GM19438 (cell line): ENCODE measurements around the gene SMIM36.
"Not testable (repeated sequence)": the region's sequence is repeated elsewhere in the genome, so short reads cannot be mapped to it uniquely, and the experiment has no call there.

Experiments used
- ATAC-seq: cut with Tn5 transposase; IDR thresholded peaks from one replicate; pipeline ENCODE4 v1.9.1; 2021; ENCODE audit warnings: low read depth; ENCODE audit not compliant: unreplicated experiment

SMIM36 gene

DNA sequence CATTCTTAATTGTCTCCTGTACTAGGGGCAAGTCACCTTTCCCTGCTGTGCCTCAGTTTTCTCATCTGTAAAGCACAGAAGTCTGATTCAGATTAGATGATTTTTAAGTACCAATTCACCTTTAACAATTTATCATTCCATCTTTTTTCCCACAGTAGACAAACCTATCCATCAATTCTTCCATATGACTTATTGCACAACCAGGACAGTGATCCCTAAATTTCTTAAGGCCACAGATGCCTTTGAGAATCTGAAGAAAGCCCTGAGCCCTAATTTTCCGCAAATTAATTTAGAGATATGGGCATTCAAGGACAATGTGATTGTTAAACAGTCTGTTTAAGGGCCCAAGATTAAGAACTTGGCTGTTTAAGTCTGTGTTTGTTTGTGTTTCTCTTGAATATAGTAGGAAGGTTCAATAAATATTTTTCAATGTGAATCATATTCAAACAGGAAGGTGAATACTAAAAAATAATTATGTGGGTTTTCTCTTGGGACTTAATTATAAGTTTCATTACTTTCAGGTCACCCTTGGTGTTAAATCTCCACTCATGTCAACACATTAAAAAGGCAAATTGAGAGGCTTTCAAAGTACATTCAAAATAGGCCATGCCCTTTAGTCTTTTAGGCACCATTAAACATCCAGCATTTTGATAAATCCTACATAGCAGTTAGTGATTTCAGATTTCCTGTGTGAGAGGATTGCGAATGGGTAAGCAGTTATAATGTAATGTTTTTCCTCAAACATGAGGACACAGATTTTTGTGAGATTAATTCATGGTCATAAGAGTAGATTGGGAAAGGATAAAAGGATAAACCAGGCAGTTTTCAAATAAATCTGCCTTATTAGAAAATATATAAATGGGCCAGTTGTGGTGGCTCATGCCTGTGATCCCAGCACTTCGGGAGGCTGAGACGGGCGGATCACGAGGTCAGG lies 54.7 kb downstream of the SMIM36 start:
- no peak for ATAC-seq

DNA sequence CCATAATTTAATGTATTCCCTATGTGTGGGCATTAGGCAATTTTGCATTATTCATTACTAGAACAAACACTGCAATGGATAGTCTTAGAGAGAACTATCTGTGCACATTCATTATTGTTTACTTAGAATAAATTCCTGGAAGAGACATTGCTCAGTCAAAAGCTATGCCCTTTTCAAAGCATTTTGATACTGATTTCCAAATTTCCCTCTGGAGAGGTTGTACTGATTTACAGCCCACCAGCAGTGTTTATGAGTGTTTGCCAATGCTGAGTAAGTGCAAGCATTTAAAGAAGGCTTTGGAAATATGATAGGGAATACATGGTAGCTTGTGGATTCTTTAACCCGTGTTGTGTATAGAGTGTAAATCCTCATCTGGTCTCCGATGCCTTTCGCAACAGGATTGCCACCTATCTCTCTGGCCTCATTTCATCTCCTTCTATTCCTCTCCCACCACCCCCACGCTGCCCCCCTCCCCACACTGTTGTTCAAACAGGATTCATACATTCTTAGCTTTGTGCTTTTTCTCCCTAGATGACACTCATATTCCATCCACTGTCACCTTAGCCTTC lies 56.3 kb downstream of the SMIM36 start:
- ATAC-seq: no peak

DNA sequence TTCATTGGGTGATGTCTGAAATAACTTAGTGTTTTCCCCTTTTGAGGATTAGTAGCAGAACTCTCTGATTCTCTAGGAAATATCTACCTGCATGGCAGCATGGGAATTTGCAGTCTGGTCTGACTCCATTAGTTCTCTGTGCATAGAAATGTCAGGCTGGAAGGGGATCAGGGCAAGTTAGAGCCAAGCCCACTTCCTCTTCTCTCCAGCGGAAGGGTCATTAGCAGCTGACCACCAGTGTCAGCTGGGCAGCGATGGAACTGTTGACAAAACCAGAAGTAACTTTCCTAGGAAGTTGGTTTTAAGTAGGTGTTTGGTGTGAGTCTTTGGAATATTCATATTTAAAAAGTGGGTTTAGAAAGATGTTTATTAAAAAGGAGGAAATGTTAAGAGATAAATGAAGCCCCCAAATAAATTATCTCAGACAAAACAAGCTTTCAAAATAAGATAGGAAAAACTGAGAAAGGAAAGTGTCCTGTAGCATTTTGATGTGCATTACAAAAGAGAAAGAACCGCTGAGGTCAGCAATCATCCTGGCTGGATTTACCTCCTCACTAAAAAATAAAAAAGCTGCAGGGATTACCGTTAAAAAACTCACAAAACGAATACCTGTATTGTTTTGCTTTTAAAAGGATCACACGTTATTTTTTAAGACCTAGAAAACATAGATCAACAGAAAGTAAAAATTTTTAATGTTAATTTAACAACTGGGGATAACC lies 57.3 kb downstream of the SMIM36 start:
- ATAC-seq: no peak

DNA sequence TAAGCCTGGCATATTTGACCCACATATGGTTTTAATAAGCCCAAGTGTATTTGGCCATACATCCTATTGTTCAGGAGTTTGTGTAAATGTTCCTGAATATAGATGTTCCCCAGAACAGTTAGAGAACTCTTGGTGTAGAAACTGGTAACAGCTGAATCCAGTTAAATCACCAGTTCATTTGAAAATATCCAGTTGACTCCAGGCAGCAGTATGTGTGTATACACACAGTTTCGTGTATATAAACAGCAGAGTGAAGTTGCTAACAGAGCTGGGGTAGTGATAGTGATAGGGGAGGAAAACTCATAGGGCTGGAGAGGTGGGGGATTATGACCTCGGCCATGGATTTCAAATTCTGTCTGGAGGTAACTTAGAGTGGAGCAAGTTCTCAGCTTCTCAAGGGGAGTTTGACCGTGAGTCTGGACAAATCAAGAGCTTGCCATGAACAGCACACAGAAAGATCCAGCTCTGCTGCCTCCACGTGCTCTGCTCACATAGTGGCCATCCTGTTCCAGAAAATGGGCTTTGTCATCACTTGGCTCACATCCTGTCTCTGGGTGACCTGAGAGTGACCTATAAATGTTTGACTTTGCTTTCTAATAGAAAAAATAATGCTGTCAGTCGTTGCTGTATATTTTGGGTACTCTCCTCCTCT lies 59.0 kb downstream of the SMIM36 start:
- peak; percentile 76 for ATAC-seq

DNA sequence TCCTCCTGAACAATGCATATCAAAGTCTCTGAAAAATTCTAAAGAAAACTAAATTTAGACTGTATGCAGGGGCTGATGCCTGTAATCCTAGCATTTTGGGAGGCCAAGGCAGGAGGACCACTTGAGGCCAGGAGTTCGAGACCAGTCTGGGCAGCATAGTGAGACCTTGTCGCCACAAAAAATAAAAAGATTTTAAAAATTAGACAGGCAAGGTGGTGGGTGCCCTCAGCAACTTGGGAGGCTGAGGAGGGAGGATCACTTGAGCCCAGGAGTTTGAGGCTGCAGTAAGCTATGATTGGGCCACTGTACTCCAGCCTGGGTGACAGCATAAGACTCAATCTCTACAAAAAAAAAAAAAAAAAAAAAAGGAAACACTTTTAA lies 59.5 kb downstream of the SMIM36 start:
- no peak for ATAC-seq

DNA sequence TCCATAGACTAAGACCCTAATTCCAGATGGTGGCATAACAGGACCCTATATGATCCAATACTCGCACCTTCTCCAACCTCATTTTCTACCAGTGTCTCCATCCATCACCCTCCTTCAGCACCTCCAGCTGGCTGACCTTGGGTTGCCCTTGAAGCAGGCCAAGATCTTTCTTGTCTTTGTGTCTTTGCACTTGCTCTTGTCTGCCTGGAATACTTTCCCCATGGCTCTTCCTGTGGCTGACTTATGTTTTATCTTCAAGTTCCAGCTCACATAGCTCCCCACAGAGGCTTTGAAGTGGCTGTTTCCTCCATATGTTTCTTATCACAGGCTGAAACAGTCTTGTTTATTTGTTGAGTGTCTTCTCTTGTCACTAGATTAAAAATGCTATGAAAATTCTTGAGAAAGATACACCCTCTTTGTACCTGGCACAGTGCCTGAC lies 60.0 kb downstream of the SMIM36 start:
- ATAC-seq: no peak

DNA sequence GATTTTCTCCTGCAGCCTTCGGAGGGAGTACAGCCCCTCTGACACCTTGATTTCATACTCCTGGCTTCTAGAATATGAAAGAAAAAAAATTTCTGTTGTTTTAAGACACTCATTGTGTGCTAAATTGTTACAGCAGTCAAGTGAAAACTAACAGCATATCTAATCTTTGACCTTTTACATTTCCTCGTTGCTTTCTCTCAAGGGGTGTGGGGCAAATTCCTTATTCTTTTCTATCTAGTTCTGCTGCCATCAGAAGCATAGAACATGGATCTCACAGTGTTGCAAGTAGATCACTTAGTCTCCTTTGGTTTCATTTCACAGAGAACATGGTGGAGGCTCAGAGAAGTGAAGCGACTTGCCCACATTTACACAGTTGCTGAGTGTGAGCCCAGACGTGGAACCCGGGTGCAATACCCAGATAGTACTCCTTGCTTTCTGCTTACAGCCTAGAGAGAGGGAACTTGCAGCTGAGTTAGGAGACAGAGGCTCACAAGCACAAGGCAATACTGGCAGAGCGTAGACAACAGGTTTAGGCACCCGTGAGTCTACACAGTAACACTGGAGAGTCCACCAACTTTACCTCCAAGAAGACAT lies 60.9 kb downstream of the SMIM36 start:
- ATAC-seq: no peak

DNA sequence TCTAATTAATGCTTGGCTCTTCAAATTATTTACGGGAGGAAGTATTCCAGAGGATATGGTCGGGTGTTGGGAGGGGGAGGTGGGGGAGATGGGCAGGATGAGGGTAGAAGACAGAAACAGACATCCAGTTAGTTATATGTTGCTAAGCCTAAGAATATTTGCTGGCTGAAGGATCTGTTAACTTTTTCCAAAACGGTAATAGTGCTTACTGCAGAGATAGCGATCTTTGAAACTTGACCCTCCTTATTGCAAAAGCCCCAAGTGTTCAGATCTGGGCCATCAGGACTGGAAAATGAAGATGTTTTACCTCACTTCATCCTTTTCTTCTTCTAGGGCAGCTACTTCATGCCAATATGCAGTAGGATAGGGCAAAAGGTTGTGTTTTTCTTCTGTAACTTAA lies 62.6 kb downstream of the SMIM36 start:
- no peak for ATAC-seq

DNA sequence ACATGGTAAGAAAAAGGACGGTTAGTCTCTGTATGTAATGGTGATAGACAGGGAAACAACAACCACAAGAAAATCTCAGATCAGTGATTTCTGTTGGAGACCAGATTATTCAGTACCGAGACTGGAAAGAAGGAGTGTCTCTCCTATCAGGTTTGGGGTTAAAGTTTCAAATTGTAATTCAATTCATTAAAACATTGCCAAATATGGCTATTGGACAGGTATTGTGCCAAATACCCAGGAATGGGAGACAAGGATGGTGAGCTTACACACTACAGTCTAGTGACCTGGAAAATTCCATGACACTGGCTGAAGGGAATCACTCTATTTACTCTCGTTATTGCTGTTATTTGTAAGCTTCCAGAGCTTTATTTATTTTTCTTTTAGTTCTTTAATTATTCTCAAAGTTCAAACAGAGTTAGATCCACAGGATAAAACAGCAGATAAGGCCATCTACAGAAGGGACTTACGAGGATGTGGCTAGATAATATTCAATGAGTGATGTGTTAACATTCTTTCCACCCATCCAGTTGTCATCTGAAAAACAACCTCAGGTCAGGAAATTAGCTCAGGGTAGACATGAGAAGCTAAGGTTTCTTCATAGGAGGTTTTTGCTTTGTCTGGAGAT lies 64.6 kb downstream of the SMIM36 start:
- no peak for ATAC-seq

DNA sequence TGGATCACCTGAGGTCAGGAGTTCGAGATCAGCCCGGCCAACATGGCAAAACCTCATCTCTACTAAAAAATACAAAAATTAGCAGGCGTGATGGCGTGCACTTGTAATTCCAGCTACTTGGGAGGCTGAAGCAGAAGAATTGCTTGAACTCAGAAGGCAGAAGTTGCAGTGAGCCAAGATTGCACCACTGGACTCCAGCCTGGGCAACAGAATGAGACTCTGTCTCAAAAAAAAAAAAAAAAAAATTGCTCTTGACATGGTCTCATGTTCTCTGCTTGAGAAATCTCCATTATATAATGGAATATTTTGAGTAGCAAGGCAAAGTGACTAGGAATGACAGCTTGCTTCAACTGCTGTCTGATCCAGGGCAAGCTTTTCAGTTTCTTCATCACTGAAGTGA lies 65.2 kb downstream of the SMIM36 start:
- ATAC-seq: not testable (repeated sequence)

DNA sequence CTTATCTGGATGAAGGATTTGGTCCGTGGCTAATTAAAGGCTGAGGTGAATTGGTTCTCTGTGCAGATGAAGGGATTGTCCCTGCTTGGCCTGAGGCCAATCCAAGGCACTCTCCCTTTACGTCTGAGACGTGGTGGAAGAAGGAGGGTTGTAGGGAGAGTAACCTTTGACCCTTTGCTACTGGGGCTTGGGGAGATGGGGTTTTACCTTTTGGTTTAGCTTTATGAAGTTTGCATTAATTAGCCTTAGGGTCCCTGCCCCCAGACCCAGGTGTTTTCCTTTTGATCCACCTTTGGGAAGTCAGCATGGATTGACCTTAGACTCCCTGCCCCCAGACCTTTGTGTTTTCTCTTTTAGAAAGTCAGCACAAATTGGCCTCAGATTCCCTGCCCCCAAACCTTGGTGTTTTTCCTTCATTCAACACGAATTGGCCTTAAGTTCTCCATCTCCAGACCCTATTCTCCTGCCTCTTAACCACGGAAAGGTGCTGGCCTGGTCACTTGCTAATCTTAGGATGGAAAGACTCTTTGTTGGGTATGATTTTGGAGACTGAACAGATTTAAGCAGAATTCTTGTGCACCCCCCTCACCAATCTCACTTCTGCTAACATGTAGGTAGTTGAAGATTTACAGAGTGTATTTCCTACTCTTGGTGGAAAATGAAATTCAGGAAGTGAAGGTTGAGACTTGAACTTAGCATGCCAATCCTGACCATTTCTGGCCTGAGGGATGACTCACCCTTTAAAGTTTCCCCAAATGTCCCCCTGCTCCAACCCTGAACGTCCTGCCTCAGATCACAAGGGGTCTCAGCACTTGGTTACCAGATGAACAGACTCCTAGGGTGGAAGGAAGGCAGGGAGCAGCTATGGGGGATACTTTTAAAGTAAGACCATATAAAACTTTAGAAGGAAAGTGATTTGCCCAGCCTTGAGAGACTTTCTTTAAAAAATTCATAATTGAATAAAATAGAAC lies 66.5 kb downstream of the SMIM36 start:
- peak; percentile 80 for ATAC-seq

DNA sequence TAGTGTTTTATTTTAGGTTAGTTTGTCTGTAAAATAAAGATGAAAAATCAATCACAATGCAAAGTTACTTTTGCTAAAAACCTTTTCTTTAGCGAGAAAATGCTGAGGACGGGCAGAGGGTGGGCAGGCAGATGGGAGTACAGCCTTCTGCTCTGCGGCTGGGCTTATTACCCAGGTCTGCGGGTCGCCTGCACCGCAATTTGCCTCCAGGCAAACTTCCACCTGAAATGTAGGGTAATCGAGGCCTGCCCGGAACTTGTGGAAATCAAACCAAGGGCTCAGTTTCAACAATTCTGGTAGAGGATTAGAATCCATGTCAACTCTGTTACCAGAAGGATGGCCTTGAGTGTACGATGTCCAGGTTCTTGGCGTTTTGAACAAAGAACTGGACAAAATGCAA lies 67.3 kb downstream of the SMIM36 start:
- ATAC-seq: no peak

DNA sequence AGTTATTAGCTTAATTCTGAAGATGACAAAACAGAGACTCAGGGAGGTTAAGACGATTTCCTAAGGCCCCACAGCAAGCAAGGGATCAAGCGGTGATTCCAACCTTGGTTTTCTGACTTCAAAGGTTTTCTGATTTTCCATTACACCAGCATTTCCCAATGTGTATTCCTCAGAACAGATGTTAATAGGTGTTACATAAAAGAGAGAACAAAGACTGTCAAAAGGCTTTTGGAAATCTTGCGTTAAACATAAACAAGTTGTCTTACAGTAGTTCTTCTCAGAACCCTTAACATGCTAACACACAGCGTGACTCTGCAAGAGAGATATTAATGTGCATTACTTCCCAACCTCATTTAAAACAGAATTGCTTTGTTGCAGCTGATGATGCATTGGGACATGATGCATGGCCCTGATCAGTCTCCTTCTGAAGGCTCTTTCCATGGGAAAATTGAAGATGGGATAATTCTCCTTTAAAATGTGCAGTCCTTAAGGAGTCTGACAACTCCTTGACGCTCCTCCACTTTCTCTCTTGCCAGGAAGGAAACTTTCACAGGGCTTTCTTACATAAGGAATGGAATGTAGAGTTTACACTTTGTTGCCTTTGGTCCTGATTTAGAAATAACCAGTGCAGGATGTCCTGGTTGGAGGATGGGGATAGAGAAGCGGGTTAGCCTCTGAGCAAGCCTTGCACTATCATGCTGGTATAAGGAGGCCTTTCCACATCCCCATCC lies 68.1 kb downstream of the SMIM36 start:
- no peak for ATAC-seq

DNA sequence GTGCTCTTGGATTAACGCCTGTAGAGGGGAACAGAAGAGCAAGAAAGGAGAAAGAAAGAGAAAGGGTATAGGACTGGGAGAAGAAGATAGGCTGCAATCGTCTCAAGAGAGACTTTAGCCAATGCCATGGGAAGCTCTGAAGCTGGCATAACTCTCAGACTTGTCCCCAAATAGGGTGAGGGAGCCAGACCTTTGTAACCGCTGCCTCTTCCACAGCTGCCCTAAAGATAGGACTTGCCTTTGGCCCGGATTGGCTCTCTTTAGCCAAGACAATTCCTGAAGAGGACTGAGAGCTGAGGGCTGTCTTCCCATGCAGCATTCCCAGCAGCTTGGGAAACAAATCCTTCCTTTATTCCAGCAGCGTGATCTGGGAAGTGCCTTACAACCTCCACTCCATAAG lies 68.8 kb downstream of the SMIM36 start:
- no peak for ATAC-seq

DNA sequence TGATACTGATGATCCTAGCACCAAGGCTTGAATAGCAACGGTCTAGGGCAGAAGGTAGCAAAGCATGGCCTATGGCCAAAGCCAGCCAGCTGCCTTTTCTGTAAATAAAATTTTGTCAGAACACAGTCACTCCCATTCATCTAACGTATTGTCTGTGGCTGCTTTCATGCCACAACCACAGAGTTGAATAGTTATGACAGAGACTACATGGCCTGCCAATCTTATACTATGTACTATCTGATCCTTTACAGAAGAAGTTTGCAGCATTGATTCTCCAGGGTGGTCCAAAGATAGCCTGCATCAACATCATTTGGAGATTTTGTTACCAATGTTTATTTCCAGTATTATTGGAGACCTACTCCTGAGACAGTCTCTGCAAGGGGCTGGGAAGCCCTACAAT lies 69.7 kb downstream of the SMIM36 start:
- no peak for ATAC-seq

DNA sequence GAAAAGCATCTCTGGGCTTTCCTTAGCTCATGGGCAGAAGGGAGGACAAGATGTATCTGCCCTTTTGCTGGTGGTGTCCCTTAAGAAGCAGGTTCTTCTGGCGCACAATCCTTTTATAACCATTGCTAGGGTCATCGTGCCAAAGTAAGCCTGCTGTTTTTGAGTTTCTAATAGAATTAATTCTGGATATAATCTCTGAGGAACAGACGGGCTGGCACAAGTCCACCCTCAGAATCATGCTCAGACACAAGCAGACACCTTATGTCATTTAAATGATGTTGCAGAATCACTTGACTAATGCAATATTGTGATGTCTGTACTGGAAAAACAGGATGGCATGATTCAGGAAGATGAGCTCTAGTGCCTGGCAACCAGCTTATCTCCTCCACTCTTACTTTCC lies 70.9 kb downstream of the SMIM36 start:
- no peak for ATAC-seq

DNA sequence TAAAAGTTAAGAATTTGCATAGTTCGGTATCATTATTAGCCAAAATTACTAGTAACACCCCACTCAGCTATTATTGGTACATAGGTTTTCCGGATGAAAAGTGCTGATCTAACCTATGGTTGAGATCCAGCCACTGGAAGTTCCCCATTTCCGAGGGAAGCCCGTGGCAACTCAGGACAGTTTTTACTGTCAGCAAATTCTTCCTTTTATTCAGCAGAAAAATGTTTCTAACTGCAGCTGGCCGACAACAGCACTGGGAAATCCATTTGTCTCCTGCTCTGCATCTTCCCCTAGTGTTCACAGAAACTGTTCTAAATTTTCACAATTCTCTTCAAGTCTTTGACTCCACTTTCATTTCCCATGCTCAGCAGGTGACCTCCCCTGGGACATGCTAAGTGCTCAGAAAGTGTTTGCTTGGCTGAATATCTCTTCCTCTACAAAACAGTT lies 74.1 kb downstream of the SMIM36 start:
- peak; percentile 74 for ATAC-seq
